C4-2B (cell line): Measurements from ENCODE around the gene ROR1.

Experiments
- H3K27ac ChIP-seq: fragments of 450-650 bp; 2 replicates; pipeline ENCODE4 v1.5.1; 2017
- ZFX ChIP-seq: fragments of 450-650 bp; IDR thresholded peaks from 2 replicates; pipeline ENCODE4 v1.6.1; 2017
- TF ChIP-seq, protein P1 (sequence below): fragments of 450-650 bp; conservative IDR thresholded peaks from 2 replicates; pipeline ENCODE4 v1.5.1; 2017; ENCODE audit warnings: mild to moderate bottlenecking

The ROR1 gene

DNA sequence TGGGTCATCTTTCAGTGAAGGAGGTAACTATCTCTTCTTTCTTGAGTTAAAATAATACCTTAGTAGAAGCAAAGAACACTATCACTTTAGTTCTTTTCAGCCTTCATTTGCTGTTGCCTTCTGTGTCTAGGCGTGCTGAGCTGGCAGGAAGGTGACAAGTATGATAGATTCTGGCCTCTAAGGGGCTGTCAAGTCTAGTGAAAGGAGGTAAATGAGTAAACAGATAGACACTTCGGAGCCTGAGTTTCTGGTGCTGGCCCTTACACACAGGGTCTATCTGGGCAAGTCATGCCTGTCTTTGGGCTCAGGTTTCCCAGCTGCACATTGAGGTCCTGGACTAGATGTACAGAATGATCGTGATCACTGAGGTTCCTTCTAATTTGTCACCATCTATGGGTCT, 89.3 kb downstream of the ROR1 start:
- TF ChIP-seq, protein P1, sequence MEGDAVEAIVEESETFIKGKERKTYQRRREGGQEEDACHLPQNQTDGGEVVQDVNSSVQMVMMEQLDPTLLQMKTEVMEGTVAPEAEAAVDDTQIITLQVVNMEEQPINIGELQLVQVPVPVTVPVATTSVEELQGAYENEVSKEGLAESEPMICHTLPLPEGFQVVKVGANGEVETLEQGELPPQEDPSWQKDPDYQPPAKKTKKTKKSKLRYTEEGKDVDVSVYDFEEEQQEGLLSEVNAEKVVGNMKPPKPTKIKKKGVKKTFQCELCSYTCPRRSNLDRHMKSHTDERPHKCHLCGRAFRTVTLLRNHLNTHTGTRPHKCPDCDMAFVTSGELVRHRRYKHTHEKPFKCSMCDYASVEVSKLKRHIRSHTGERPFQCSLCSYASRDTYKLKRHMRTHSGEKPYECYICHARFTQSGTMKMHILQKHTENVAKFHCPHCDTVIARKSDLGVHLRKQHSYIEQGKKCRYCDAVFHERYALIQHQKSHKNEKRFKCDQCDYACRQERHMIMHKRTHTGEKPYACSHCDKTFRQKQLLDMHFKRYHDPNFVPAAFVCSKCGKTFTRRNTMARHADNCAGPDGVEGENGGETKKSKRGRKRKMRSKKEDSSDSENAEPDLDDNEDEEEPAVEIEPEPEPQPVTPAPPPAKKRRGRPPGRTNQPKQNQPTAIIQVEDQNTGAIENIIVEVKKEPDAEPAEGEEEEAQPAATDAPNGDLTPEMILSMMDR = no peak
- no peak for TF ChIP-seq ZFX
- no peak overlapping the region for H3K27ac ChIP-seq

DNA sequence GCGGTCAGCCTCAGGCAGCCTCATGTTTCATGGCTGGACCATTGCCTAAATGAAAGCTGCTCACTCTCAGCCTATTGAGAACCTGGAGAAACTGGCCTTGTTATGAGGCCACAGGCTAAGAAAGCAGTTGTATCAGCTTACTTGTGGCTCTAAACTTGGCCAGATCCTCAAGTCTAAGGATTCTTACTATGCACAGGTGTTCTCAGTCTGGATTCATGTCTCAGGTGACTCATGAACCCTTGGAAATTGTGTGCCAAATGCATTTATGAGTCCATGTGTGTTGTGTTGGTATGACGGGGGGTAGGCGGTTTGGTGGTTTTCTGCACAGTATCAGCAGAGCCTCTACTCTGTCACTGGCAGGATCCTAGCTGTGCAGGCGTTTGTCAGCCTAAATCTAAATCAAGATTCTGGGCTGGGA, 90.4 kb downstream of the ROR1 start:
- TF ChIP-seq, protein P1 = no peak
- no peak for TF ChIP-seq ZFX
- H3K27ac ChIP-seq = no peak overlapping the region

DNA sequence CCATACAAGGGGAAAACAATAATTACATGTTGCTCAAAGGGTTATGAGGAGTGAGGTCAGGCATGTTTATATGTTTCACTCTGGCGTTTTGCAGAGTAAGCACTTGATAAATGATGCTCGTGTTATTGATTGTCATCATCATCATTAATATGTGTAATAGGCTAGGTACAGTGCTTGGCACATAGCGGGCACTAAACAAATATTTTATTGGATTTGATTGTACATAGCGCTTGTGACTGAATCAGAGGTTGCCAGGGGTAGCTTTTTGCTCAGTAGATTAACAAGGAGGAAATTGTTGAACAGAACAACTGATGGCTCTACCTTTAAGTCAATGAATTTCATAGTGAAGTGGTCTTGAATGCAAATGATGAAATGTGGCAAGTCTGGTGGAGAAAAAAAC, 91.7 kb downstream of the ROR1 start:
- TF ChIP-seq ZFX = no peak
- TF ChIP-seq, protein P1 = no peak
- H3K27ac ChIP-seq = no peak overlapping the region

DNA sequence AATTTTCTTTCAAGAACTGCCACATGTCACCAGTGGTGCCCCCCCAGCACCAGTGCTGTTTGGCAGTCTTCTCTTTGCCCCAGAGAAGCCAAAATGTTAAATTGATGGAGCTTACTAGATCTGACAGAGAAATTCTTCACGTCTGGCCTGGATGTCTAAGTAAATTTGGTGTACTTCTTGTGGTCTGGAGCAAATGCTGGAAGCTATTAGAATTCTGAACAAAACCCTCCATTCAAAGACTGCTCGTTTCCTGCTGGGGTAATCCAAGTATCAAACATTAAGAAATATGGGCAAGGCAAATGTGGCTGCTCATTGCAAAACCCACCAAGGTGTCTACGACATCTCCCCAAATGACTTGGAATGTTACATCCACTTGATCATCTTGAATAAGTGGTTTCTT, 92.3 kb downstream of the ROR1 start:
- TF ChIP-seq ZFX = no peak
- TF ChIP-seq, protein P1 = no peak
- no peak overlapping the region for H3K27ac ChIP-seq

DNA sequence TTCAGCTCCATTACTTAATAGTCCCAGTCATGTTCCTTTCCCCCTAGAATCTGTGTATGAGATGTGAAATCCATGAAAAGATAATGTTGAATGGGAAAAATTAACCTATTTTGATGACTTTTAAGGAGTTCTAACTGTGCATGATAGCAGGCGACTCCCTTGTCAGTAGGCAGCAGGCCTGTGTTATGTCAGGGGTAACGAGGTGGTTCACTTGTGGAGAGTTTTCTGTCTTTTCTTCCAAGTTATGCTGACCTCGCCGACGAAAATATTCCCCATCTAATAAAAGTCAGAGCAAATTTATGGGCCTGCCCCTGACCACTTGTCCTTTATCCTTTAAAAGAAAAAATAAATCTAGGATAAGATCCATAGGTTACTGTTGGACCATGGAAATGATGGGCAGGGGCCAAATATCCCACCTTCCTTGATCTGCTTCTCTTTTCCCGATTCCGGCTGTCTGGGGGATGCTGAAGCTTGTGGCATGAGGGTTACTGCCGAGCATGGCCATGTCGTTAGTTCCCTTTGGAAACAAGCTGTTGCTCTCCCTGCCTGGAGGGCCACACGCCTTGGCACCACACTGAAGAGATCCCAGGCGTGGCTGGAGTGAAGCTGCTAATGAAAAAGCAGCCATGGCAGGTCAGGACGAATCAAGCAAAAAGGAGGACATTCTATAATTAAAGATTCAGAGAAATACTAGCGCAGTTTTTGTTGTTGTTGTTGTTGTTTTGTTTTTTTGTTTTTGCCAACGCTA, 93.8 kb downstream of the ROR1 start:
- TF ChIP-seq, protein P1 = no peak
- TF ChIP-seq ZFX = no peak
- no peak overlapping the region for H3K27ac ChIP-seq

DNA sequence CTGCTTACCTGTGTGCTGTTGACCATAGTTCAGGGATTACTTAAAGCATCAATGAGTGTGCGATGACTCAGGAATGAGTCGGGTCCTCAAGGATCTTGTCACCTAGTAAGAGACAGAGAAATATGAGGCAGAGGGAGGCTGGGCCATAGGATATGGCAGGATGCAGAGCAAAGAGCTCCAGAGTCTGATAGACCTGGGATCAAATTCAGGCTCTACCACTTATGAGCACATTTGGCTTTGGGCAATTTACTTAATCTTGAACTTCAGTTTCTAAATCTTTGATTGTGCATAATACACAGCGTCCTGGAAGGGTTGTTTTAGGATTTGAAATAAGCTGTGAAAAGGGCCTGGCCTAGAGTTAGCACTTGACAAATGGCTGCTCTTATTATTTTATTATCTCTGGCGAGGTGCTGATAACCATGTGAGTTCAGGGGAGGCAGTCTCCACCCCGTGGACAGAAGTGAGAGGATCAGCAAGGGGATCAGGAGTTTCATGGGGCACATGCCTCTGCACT, 94.5 kb downstream of the ROR1 start:
- no peak overlapping the region for H3K27ac ChIP-seq
- TF ChIP-seq, protein P1 = peak; percentile 7; the same call in 1 of the 2 replicates
- TF ChIP-seq ZFX = no peak

DNA sequence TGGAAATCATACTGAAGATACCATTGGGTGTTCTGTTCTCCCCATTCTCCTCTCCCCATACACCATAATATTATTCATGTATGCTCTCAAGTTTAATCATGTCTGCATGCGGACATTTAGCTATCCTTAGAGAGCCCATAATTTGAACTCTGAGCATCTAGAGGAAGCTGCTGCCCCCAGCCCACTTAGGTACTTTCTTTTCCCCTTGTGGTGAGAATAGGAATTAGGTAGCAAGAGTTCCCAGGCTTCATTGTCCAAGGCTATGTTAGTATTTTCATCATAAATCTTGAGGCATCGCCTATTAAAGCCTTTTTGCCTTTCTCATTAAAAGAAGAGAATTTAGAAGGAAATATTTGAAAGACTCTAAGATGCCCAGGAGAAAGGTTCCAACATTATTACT, 96.3 kb downstream of the ROR1 start:
- no peak overlapping the region for H3K27ac ChIP-seq
- TF ChIP-seq ZFX = no peak
- TF ChIP-seq, protein P1 = no peak; the same call in 1 of the 2 replicates
